AG09309 (cell line): ENCODE results near the gene BEX3.

Experiments
- DNase-seq: peaks from one replicate; pipeline ENCODE4 v3.0.0-alpha.2; 2010; ENCODE audit warnings: low read depth
- H3K4me3 ChIP-seq: 2 replicates; pipeline ENCODE4 v1.5.1; 2011; ENCODE audit warnings: mild to moderate bottlenecking, low read depth, low read length, moderate library complexity; ENCODE audit not compliant: control insufficient read depth
- CTCF ChIP-seq: IDR thresholded peaks from 2 replicates; pipeline ENCODE4 v1.5.1; 2011; ENCODE audit warnings: mild to moderate bottlenecking, low read depth, low read length, inconsistent platforms; ENCODE audit not compliant: insufficient read depth, control insufficient read depth; ENCODE audit errors: missing control alignments

Gene BEX3

GRCh38 chrX:103415068-103415467 lies 38.7 kb downstream of the BEX3 start:
- DNase-seq = no peak
- TF ChIP-seq CTCF = no peak
- H3K4me3 ChIP-seq = no peak overlapping the region

GRCh38 chrX:103415528-103415927 lies 39.2 kb downstream of the BEX3 start:
- TF ChIP-seq CTCF = no peak
- no peak overlapping the region for H3K4me3 ChIP-seq
- no peak for DNase-seq

GRCh38 chrX:103417370-103417769 lies 41.0 kb downstream of the BEX3 start:
- no peak for TF ChIP-seq CTCF
- H3K4me3 ChIP-seq = no peak overlapping the region
- DNase-seq = no peak

- TF ChIP-seq CTCF = no peak
- no peak overlapping the region for H3K4me3 ChIP-seq
- no peak for DNase-seq
These were observed 41.6 kb downstream of the BEX3 start for GRCh38 chrX:103417933-103418332.

GRCh38 chrX:103418811-103419340 lies 42.5 kb downstream of the BEX3 start:
- H3K4me3 ChIP-seq = no peak overlapping the region
- no peak for TF ChIP-seq CTCF
- DNase-seq = no peak

GRCh38 chrX:103423955-103424638 lies 47.8 kb downstream of the BEX3 start:
- no peak for TF ChIP-seq CTCF
- no peak for DNase-seq
- H3K4me3 ChIP-seq = no peak overlapping the region
